Inferior parietal cortex (tissue), 1 donor: ENCODE data around the gene FAM118B.

Source experiments
- DNase-seq: peaks from one replicate; pipeline ENCODE4 v3.0.0-alpha.2; 2016; ENCODE audit errors: extremely low spot score

The FAM118B gene

GRCh38 chr11:126186708-126187529, 24.7 kb upstream of the FAM118B start:
- no peak for DNase-seq

- DNase-seq = no peak
These were observed 23.1 kb upstream of the FAM118B start for GRCh38 chr11:126188332-126189108.

DNA sequence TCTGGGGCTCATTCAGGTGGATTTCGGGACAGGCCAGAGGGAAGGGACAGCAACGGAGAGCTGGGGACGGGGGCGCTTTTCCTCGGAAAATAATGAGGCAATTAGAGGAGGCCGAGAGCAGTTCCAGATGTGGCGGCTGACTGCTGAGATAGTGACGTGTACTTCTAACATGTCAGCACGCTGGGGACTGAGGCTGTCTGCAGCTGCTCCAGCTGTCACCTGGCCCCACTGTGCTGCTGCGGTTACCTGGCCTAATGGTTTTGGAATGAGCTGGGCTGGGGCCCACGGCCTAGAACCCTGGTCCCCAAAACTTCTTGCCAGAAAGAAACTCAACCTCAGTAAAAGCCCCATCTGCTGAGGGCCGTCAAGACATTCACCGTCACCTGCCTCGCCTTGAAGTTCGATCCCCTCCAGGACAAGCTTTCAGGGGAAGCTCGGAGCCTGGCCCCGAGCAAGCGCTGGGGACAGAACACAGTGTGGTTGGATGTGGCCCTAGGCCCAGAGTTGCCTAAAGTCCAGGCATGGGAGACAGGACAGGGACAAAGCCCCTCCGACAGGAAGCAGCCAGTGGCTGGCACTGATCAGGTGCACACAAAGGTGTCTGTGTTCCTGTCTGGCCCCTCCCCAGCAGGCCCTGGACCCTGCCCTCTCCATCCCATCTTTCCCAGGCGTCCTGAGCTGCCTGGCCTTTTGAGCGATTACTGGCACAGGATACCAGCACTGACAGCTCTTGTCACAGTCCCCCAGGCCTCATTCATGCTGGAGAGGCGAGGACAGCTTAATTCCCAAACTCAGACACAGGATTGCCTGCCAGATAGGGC, 22.3 kb upstream of the FAM118B start:
- DNase-seq = no peak

DNA sequence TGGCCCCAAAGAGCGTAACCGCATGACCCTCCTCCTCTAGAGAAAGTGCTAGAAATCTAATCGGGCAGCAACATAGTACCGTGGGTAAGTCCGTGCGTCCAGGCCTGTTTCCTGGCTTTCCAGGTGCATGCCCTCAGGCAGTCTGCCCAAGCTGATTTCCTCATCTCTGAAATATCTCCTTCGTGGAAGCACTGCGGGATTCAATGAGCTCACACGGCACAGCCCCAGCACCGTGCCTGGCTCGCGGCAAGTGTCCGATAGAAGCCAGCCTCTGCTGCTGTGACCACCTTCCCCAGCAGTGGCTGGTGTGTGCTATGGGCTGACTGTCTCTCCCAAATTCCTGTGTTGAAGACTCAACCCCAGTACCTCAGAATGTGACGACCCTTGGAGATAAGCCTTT, 20.8 kb upstream of the FAM118B start:
- DNase-seq = no peak

DNA sequence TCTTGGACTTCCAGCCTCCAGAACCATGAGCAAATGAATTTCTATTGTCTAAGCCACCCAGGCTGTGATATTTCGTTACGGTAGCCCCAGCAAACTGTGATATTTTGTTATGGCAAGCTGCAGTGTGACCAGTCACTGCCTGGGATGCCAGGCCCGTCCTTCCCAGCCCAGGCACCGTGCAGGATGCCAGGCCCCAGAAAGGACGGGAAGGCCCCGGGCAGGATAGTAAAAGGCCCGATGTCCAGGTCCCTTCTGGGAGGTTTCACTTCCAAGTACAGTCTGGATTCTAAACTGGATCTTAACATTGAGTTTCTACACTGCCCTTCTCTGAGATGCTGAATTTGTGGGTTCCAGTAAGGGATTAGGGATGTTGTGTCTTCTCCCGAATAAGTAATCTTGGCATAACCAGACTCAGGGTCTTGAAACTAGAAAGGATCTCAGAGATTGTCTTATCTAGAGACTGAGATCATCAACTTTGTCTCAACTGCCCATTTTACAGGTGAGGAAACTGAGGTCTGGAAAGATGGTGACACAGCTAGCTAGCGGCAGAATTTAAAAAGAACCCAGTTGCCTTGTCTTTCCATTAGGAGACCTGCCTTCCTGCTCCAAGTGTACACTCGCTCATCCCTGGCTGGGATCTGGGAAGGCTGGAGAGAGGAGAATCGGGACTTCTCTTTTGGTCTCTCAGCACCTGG, 20.1 kb upstream of the FAM118B start:
- DNase-seq = no peak

DNA sequence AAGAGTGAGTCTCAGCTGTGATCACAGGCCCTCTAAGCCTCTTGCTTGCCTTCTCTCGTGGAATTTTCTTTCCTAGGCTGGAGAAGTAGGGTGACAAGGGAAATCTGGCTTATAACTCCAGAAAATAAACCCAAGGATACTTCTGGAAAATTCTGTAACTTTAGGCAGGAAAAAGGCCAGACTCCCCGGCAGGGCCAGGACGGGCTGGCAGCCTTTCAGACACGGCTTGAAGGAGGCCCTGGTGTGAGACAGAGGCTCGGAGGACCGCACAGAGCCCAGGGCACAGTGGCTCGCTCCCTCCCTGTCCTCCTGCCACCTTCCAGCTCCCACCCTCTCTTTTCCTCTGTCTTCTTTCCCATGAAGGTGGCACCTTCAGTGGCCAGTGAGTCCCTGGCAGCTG, 19.2 kb upstream of the FAM118B start:
- DNase-seq = no peak

DNA sequence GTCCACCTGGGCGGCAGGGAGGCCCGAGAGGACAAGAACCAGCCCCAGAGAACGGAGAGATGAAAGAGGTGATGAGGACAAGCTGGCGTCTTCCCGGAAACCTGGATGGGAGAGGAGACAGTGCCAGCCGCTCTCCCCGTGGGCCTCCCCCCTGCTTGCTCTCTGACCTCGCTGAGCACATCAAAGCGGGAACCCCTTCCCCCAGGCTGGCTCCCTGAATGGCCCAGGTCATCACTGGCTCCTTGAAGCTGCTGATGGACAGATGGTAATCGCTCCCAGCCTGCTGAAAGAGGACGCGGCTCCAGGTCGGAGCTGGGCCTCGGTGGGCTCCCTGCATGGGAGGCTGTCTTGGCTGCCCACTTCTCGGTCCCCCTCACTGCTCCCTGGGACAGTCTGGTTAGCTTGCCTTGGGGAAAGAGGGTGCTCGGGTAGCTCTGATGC, 18.5 kb upstream of the FAM118B start:
- no peak for DNase-seq

DNA sequence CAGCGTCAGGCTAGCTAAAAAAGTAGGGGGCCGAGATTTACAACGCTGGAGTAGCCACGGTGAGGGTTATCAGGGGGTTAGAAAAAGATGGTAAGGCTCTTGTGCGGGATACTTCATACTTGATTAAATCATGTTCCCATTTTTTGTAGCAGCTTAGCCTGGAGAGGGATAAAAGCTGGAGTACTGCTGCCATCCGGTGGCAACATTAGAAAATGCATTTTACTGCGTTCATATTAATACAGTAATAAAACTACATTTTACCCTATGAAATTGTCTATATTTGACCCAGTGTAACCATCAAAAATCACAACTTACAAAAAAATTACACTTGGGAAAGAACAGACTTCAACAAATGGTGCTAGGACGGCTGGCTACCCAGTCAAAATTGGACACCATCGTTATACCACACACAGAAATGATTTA, 17.4 kb upstream of the FAM118B start:
- DNase-seq = peak; percentile 73

DNA sequence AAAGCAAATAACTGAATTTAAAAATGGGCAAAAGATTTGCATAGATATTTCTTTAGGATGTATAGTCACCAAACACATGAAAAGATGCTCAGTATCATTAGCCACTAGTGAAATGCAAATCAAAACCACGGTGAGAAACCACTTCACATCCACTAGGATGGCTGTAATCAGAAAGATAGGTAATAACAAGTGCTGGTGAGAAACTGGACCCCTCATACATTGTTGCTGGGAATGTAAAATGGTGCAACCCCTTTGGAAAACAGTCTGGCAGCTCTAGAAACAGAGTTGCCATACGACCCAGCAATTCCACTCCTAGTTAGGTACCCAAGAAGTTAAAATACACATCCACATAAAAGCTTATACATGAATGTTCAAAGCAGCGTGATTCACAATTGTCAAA, 16.5 kb upstream of the FAM118B start:
- DNase-seq = no peak

GRCh38 chr11:126197277-126197939, 14.2 kb upstream of the FAM118B start:
- DNase-seq = no peak

GRCh38 chr11:126198648-126199047, 12.9 kb upstream of the FAM118B start:
- DNase-seq = no peak

GRCh38 chr11:126202646-126203359, 8.8 kb upstream of the FAM118B start:
- DNase-seq = no peak

- DNase-seq = no peak
These were observed 6.2 kb upstream of the FAM118B start for GRCh38 chr11:126205359-126205758.

- no peak for DNase-seq
These were observed 3.7 kb upstream of the FAM118B start for GRCh38 chr11:126207896-126208295.

GRCh38 chr11:126210871-126211235, 729 bp upstream of the FAM118B start:
- DNase-seq = no peak

GRCh38 chr11:126212089-126212660, 593 bp downstream of the FAM118B start:
- no peak for DNase-seq

DNA sequence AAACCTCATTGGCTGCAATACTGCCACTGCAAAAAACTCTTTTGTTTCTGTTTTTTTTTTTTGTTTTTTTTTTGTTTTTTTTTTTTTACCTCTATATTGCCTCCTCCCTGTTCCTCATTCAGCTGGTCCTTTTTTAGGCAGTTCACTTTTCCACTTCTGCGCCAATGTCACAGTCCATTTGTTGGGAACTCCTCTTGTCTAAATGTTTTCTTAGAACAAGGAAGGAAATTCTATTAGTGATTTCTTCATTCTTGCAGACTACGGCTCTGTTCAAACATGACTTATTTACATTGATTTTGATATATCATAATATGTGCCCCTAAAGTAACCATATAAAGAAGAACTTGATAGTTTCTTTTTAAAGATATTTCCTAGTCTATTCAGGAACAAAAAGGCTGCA, 2.9 kb downstream of the FAM118B start:
- DNase-seq = no peak

GRCh38 chr11:126214841-126215240, 3.3 kb downstream of the FAM118B start:
- no peak for DNase-seq

DNA sequence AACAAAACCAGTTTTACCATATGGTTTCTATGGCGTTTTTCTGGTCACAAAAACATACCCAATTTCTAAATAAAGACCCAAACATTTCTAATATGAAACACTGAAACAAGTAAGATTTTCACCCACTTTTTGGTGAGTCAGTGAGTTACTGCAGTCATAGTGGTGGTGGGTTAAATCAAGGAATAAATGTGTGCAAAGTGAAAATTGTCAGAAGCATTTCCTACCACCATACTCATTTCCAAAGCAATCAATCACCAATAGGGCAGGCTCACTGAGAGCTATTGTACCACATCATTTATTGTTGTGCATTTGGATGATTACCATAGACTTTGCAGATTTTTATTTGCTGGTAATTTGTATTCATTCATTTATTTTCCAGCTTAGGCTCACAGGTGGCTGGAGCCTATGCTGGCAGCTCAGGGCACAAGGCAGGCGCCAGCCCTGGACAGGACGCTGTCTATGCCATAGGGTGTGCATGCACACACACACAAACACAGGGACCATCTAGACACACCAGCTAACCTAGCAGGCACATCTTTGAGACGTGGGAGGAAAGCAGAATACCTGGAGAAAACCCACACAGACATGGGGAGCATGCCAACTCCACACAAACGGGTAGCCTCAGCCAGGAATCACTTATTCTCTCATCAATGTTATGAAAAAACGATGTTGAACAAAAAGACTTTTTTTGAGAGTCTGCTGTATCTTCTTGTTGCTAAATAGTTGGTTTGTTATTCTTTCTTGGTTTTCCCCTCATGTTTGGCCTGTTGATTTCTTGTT, 5.1 kb downstream of the FAM118B start:
- DNase-seq = no peak
